Progenitor cell of endocrine pancreas (in vitro differentiated cells): ENCODE results near the gene TMEM81. TPM values are rescaled to one million over a fixed set of nuclear protein-coding genes. Genes with fewer than 3 reads are reported as not detected.

ENCODE experiments used
- DNase-seq: peaks from one replicate; pipeline ENCODE4 v3.0.0; 2021; ENCODE audit warnings: low spot score; ENCODE audit not compliant: unreplicated experiment
- H3K27ac Mint-ChIP-seq: 2 replicates; pipeline ENCODE4 v1.8.0; 2021; ENCODE audit warnings: mild to moderate bottlenecking, moderate library complexity, mixed read lengths
- H3K27me3 Mint-ChIP-seq: 2 replicates; pipeline ENCODE4 v1.8.0; 2021; ENCODE audit warnings: mixed read lengths
- H3K36me3 Mint-ChIP-seq: 2 replicates; pipeline ENCODE4 v1.8.0; 2022; ENCODE audit warnings: mixed read lengths; ENCODE audit not compliant: insufficient read depth
- H3K4me1 Mint-ChIP-seq: 2 replicates; pipeline ENCODE4 v1.8.0; 2021; ENCODE audit warnings: low read depth, mixed read lengths
- H3K4me3 Mint-ChIP-seq: 2 replicates; pipeline ENCODE4 v1.8.0; 2021; ENCODE audit warnings: low read depth, mild to moderate bottlenecking, moderate library complexity, mixed read lengths
- H3K9me3 Mint-ChIP-seq: 2 replicates; pipeline ENCODE4 v1.8.0; 2021; ENCODE audit warnings: low read depth, mixed read lengths
- CTCF ChIP-seq: fragments of 200-600 bp; sonication (generic); IDR thresholded peaks from one replicate; pipeline ENCODE4 v1.5.0; 2021; ENCODE audit warnings: antibody characterized with exemption, mild to moderate bottlenecking; ENCODE audit not compliant: unreplicated experiment
- total RNA-seq: library from RNA; stranded (reverse); gene quantifications from 2 replicates; pipeline ENCODE4 v1.2.1, GENCODE V29; 2021

The TMEM81 gene
- total RNA-seq, 1 donor from 2014 or later = 5.1 TPM

GRCh38 chr1:205041998-205042910 is 42.0 kb downstream of the TMEM81 start:
- no peaks in the 10 kb centered on the region for H3K36me3 Mint-ChIP-seq
- no peaks in the 10 kb centered on the region for H3K9me3 Mint-ChIP-seq
- no peak overlapping the region for H3K27ac Mint-ChIP-seq
- H3K4me3 Mint-ChIP-seq = no peak overlapping the region
- DNase-seq = no peak
- no peak for TF ChIP-seq CTCF
- H3K4me1 Mint-ChIP-seq = peaks cover 6% of the 10 kb centered on the region
- peaks cover 67% of the 10 kb centered on the region for H3K27me3 Mint-ChIP-seq

GRCh38 chr1:205041001-205041715 is 43.1 kb downstream of the TMEM81 start:
- Mint-ChIP-seq H3K27ac (no peak overlapping the region), H3K4me3 (no peak overlapping the region), H3K36me3 (no peaks in the 10 kb centered on the region), H3K27me3 (peaks cover 61% of the 10 kb centered on the region), H3K9me3 (no peaks in the 10 kb centered on the region), H3K4me1 (peaks cover 6% of the 10 kb centered on the region)
- no peak for DNase-seq
- no peak for TF ChIP-seq CTCF

- no peak for TF ChIP-seq CTCF
- Mint-ChIP-seq H3K4me3 (no peak overlapping the region), H3K27ac (no peak overlapping the region), H3K27me3 (peaks cover 40% of the 10 kb centered on the region), H3K36me3 (no peaks in the 10 kb centered on the region), H3K9me3 (no peaks in the 10 kb centered on the region), H3K4me1 (peaks cover 6% of the 10 kb centered on the region)
- no peak for DNase-seq
Observed at GRCh38 chr1:205038132-205038786, 46.0 kb downstream of the TMEM81 start.

- H3K9me3 Mint-ChIP-seq = no peaks in the 10 kb centered on the region
- no peak for TF ChIP-seq CTCF
- no peak for DNase-seq
- peaks cover 39% of the 10 kb centered on the region for H3K27me3 Mint-ChIP-seq
- H3K4me1 Mint-ChIP-seq = peaks cover 6% of the 10 kb centered on the region
- no peak overlapping the region for H3K27ac Mint-ChIP-seq
- H3K36me3 Mint-ChIP-seq = no peaks in the 10 kb centered on the region
- H3K4me3 Mint-ChIP-seq = no peak overlapping the region
Observed at GRCh38 chr1:205037539-205037938, 46.7 kb downstream of the TMEM81 start.

Other genes with a start within 250 kb of the TMEM81 start
- 6.9 and 8.3 TPM in 2 replicates for gene NFASC, start 213.6 kb downstream of the TMEM81 start, total RNA-seq
- not detected in 2 replicates for gene CNTN2, start 41.2 kb downstream of the TMEM81 start, total RNA-seq
- 19.6 and 20.9 TPM in 2 replicates for gene RBBP5, start 37.5 kb upstream of the TMEM81 start, total RNA-seq
- gene DSTYK, start 127.2 kb upstream of the TMEM81 start, total RNA-seq = 10.4 and 11.0 TPM in 2 replicates
- 4.6 and 5.0 TPM in 2 replicates for gene TMCC2, start 143.5 kb upstream of the TMEM81 start, total RNA-seq
- gene NUAK2, start 237.3 kb upstream of the TMEM81 start, total RNA-seq = 4.5 and 5.6 TPM in 2 replicates